ENCODE data around the gene MEGF6. TPM values are rescaled to one million over a fixed set of nuclear protein-coding genes. Genes with fewer than 3 reads are reported as not detected.

MEGF6 gene
- total RNA-seq, 1 donor from 2014 or later, result 9.5 TPM

DNA sequence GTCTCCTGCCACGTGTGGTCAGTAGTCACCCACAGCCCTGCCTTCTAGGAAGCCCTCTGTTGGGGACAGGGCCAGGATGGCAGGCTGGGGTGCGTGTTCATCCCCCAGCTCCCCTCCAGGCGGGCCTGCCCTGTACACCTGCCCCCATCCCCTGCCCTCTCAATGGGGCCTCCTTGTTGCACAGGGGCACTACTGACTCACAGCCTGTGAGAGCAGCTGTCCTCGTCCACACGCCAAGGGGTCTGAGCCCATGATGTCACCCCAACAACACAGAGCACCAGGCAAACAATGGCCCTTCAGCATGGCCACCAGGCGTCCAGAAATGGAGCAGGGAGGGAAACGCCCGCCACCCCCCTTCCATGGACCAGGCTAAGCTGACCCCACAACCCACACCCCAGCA, 92.6 kb downstream of the MEGF6 start:
- Histone ChIP-seq H3K36me3 (no peaks in the 10 kb centered on the region), H3K9me3 (replicated peaks) (no peaks in the 10 kb centered on the region), H3K4me3 (no peak overlapping the region), H3K4me1 (no peaks in the 10 kb centered on the region), H3K27ac (replicated peaks) (no peak overlapping the region), H3K27me3 (ENCODE audit: low read depth) (no peaks in the 10 kb centered on the region)
- TF ChIP-seq CTCF (IDR thresholded peaks at IDR 0.05; ENCODE audit: borderline replicate concordance), result no peak
- DNase-seq, result no peak
- intact Hi-C loops (cut with micrococcal nuclease), result no loop called here

- TF ChIP-seq CTCF (IDR thresholded peaks at IDR 0.05; ENCODE audit: borderline replicate concordance), result peak; percentile 61
- intact Hi-C loops (cut with micrococcal nuclease), result no loop called here
- H3K4me1 ChIP-seq, result no peaks in the 10 kb centered on the region
These were observed 93.1 kb downstream of the MEGF6 start for GRCh38 chr1:3518256-3518655.

DNA sequence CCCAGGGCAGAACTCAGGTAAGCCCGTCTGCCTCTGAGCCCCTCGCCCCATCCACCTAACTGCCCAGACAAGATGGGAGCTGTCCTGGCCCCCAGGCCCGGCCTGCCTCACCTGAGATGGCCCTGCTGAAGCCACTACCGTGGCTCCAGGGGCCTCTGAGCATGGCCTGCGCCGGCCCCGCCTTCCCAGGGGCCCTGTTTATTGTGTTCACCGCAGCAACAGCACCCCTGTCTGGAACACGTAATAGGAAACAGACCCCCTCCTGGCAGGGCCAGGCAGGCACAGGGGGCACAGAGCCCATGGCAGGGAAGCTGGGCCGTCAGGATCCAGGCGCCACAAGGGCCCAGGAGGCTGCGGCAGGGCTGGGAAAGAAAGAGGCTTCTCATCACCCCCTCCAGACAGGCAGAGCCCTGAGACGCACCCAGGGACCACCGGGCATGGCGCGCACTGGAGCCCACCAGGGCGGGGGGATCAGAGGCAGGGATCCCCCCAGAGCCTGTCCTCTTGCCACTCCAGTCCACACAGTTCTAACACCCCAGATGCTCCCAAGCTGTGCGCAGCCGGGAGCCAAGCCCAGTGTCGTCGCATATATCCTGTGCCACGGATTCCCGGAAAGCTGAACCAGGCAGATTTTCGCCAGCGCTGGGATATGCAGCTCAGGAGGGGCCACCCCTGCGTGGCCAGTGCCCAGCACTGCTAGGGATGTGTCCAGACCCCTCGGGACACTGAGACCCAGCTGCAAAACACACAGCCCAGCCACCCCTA, 94.2 kb downstream of the MEGF6 start:
- no peaks in the 10 kb centered on the region for H3K4me1 ChIP-seq
- no peaks in the 10 kb centered on the region for H3K36me3 ChIP-seq
- DNase-seq, result no peak
- H3K9me3 ChIP-seq (replicated peaks), result no peaks in the 10 kb centered on the region
- no peaks in the 10 kb centered on the region for H3K27me3 ChIP-seq (ENCODE audit: low read depth)
- no peak for TF ChIP-seq CTCF (IDR thresholded peaks at IDR 0.05; ENCODE audit: borderline replicate concordance)
- intact Hi-C loops (cut with micrococcal nuclease), result no loop called here
- no peak overlapping the region for H3K27ac ChIP-seq (replicated peaks)
- H3K4me3 ChIP-seq, result no peak overlapping the region

More at GRCh38 chr1:3518256-3518655, 93.1 kb downstream of the MEGF6 start:
- no peak for DNase-seq
- no peaks in the 10 kb centered on the region for H3K27me3 ChIP-seq (ENCODE audit: low read depth)
- H3K4me3 ChIP-seq, result no peak overlapping the region
- no peaks in the 10 kb centered on the region for H3K36me3 ChIP-seq
- H3K27ac ChIP-seq (replicated peaks), result no peak overlapping the region
- no peaks in the 10 kb centered on the region for H3K9me3 ChIP-seq (replicated peaks)

- no peak for TF ChIP-seq CTCF (IDR thresholded peaks at IDR 0.05; ENCODE audit: borderline replicate concordance)
- no peak for DNase-seq
- Histone ChIP-seq H3K9me3 (replicated peaks) (no peaks in the 10 kb centered on the region), H3K4me1 (no peaks in the 10 kb centered on the region), H3K27me3 (ENCODE audit: low read depth) (no peaks in the 10 kb centered on the region), H3K4me3 (no peak overlapping the region), H3K27ac (replicated peaks) (no peak overlapping the region), H3K36me3 (no peaks in the 10 kb centered on the region)
- intact Hi-C loops (cut with micrococcal nuclease), result no loop called here
These were observed 94.8 kb downstream of the MEGF6 start for GRCh38 chr1:3516481-3516869.

DNA sequence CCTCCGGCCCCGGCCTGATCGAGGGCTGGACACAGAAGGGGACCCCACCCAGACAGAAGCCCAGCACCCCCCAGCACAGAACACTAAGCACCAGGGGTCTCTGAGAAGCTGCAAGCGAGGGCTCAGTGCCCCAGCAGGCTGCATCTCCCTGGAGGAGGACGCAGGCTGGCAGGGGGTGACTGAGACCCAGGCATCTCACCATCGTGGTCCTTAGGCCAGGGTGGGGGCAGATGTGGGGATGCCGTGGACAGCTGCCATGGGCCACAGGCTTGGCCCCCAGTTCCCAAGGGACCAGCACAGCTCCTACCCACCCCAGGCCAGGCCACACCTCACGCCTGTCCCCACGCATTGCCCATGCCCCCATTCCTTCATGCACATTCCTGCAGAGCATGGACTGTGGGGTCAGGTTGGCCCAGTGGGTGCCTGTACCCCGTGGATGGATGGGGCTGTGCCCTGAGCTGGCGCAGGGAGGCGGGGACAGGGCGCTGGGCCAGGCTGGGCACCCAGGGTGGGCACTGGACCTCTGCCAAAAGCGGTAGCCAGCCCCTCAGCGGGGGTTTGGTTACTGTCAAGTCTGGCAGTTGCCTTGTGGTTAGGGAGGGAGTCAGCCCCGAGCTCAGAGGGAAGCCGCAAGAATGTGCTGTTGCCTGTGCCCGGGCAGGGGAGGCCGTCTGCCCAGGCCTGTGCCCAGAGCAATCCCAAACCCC, 95.4 kb downstream of the MEGF6 start:
- Histone ChIP-seq H3K36me3 (no peaks in the 10 kb centered on the region), H3K27me3 (ENCODE audit: low read depth) (no peaks in the 10 kb centered on the region), H3K4me3 (no peak overlapping the region), H3K27ac (replicated peaks) (no peak overlapping the region), H3K4me1 (no peaks in the 10 kb centered on the region), H3K9me3 (replicated peaks) (no peaks in the 10 kb centered on the region)
- TF ChIP-seq CTCF (IDR thresholded peaks at IDR 0.05; ENCODE audit: borderline replicate concordance), result no peak
- no peak for DNase-seq
- intact Hi-C loops (cut with micrococcal nuclease), result no loop called here
